Cardiac fibroblast (primary cell): Measurements from ENCODE around the gene ARPC1A.
A peak's percentile ranks its signal among the peaks of the same experiment; 100 is the strongest.
"Not testable (repeated sequence)": the region's sequence is repeated elsewhere in the genome, so short reads cannot be mapped to it uniquely, and the experiment has no call there.

Source experiments
- DNase-seq, 2 donors: peaks; one replicate each; pipeline versions ENCODE4 v3.0.0 to v3.0.0-alpha.2; 2010; ENCODE audit warnings: low read depth in 2 of 2
- H3K4me3 ChIP-seq, 2 donors: replicated peaks in 1 of 2; 1 replicate in 1 of 2; 2 replicates in 1 of 2; pipeline ENCODE4 v1.5.1; 2011; ENCODE audit warnings: low read depth in 2 of 2, low read length in 2 of 2, mild to moderate bottlenecking in 2 of 2, moderate library complexity in 1 of 2
- CTCF ChIP-seq: IDR thresholded peaks from one replicate; pipeline ENCODE4 v1.5.1; 2011; ENCODE audit warnings: low read depth, mild to moderate bottlenecking, low read length, inconsistent platforms

ARPC1A gene

GRCh38 chr7:99409806-99410205 lies 84.1 kb downstream of the ARPC1A start:
- no peak for DNase-seq
- peak overlapping the region; percentile 96 for H3K4me3 ChIP-seq
- no peak for TF ChIP-seq CTCF

GRCh38 chr7:99410635-99411034 lies 84.9 kb downstream of the ARPC1A start:
- no peak for TF ChIP-seq CTCF
- H3K4me3 ChIP-seq, result no peak overlapping the region
- no peak for DNase-seq

GRCh38 chr7:99415513-99416127 lies 89.9 kb downstream of the ARPC1A start:
- not testable (repeated sequence) for H3K4me3 ChIP-seq
- peak; percentile 65 for TF ChIP-seq CTCF
- peak; percentile 75 to 78 for DNase-seq
